HG03175 (cell line): ENCODE results near the gene FYB2.
A peak's percentile ranks its signal among the peaks of the same experiment; 100 is the strongest.

Experiments
- ATAC-seq: cut with Tn5 transposase; IDR thresholded peaks from one replicate; pipeline ENCODE4 v1.9.1; 2021; ENCODE audit warnings: mild to moderate bottlenecking, moderate library complexity; ENCODE audit not compliant: unreplicated experiment

Gene FYB2

GRCh38 chr1:56835657-56836056 is 16.5 kb upstream of the FYB2 start:
- ATAC-seq: no peak

- ATAC-seq: no peak
Observed at GRCh38 chr1:56834137-56834900, 15.1 kb upstream of the FYB2 start.

- ATAC-seq: no peak
Observed at GRCh38 chr1:56833088-56833487, 13.9 kb upstream of the FYB2 start.

GRCh38 chr1:56831871-56832693 is 12.9 kb upstream of the FYB2 start:
- peak; percentile 85 for ATAC-seq

- ATAC-seq: no peak
Observed at GRCh38 chr1:56830052-56830451, 10.8 kb upstream of the FYB2 start.

- no peak for ATAC-seq
Observed at GRCh38 chr1:56827711-56828110, 8.5 kb upstream of the FYB2 start.

- no peak for ATAC-seq
Observed at GRCh38 chr1:56825436-56825835, 6.2 kb upstream of the FYB2 start.

GRCh38 chr1:56824938-56825337 is 5.7 kb upstream of the FYB2 start:
- ATAC-seq: no peak

GRCh38 chr1:56824271-56824670 is 5.1 kb upstream of the FYB2 start:
- no peak for ATAC-seq

GRCh38 chr1:56821462-56821797 is 2.2 kb upstream of the FYB2 start:
- ATAC-seq: no peak

GRCh38 chr1:56820755-56821461 is 1.7 kb upstream of the FYB2 start:
- peak; percentile 84 for ATAC-seq

- ATAC-seq: no peak
Observed at GRCh38 chr1:56817716-56818463, 1.3 kb downstream of the FYB2 start.

- no peak for ATAC-seq
Observed at GRCh38 chr1:56816909-56817308, 2.3 kb downstream of the FYB2 start.

- no peak for ATAC-seq
Observed at GRCh38 chr1:56816264-56816663, 2.9 kb downstream of the FYB2 start.

GRCh38 chr1:56814205-56814604 is 5.0 kb downstream of the FYB2 start:
- ATAC-seq: no peak

GRCh38 chr1:56811331-56811730 is 7.9 kb downstream of the FYB2 start:
- no peak for ATAC-seq

GRCh38 chr1:56808410-56808809 is 10.8 kb downstream of the FYB2 start:
- ATAC-seq: no peak

GRCh38 chr1:56806804-56807203 is 12.4 kb downstream of the FYB2 start:
- no peak for ATAC-seq

GRCh38 chr1:56803561-56804156 is 15.5 kb downstream of the FYB2 start:
- ATAC-seq: peak; percentile 58

GRCh38 chr1:56799605-56800400 is 19.4 kb downstream of the FYB2 start:
- ATAC-seq: no peak
